GM18867 (cell line): ENCODE measurements around the gene GOLGA8T.
"Not testable (repeated sequence)": the region's sequence is repeated elsewhere in the genome, so short reads cannot be mapped to it uniquely, and the experiment has no call there.

Experiments used
- ATAC-seq: cut with Tn5 transposase; IDR thresholded peaks from one replicate; pipeline ENCODE4 v1.9.1; 2021; ENCODE audit warnings: mild to moderate bottlenecking, moderate library complexity; ENCODE audit not compliant: unreplicated experiment

Gene GOLGA8T

DNA sequence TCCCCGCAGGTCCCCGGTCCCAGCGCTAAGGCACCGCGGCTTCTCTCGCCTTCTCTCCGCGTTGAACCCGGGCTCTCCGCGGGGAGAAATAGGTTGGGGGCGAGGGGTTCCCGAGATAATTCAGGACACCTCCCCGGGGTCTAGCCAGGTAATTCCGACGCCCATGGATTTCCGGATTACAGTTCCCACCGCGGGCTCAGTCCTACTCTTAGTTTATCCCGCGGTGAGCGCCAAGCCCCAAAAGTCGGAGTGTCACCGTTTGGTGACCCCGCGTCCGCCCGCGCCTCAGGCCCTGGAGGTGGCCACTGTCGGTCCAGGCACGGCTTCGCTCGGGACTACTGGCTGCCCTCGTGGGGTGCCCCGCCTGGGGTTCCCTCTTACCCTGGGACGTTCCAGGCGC is 56.8 kb downstream of the GOLGA8T start:
- ATAC-seq: not testable (repeated sequence)

DNA sequence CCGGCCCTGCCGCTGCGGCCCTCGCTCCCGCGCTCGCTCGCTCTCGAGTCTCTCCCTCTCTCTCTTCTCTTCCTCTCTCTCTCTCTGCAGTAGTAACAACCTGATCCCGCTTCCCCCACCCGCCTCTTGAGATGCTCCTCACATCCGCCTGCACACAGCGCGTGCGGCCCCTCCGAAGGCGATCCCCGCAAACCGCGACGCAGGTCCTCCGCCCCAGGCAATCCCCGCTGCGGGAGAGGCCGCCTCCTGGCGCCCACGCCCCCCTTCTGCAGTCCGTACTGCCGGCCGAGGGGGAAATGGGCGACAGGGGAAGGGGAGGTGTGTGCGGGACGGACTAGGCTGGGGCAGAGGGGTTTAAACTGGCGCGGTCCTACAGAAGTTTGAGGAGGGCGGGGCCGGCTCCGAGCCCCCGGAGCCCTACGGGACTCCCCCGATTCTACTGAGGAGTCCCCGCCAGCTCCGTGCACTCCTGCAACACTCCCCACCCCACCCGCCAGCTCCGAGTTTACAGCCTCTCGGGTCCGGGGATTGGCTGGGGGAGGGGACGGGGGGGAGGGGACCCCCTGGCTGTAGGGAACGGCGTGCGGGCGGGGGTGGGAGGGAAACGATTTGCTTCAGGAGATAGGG is 57.4 kb downstream of the GOLGA8T start:
- not testable (repeated sequence) for ATAC-seq

GRCh38 chr15:30192892-30193291 is 58.0 kb downstream of the GOLGA8T start:
- not testable (repeated sequence) for ATAC-seq
